Measurements from ENCODE around the gene ADAT2.

DNA sequence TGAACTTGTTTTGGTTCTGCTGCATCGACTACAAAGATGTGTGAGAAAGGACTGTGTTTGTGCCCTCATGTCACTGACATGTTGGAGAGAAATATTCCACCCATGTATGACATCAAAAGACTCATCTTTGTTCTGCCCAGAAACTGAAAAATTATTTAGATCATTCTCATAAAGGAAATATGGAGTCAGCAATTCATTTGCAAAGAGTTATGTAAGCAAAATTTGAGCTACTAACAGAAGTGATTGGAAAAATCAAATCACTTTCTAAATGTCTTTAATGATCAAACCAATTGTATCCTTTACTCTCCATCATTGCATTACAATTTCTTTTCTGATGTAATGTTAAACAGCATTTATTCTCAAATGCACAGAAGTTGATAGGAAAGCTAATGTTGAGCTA is 19.3 kb downstream of the ADAT2 start:
- TF ChIP-seq ARNTL (CRISPR knock-in tag; IDR thresholded peaks at IDR 0.05; ENCODE audit: borderline replicate concordance, low read depth) (no peak), ZFP3 (CRISPR knock-in tag; IDR thresholded peaks at IDR 0.05) (no peak), TOX (CRISPR knock-in tag; IDR thresholded peaks at IDR 0.05; ENCODE audit: borderline replicate concordance) (no peak), BACH2 (CRISPR knock-in tag; IDR thresholded peaks at IDR 0.05; ENCODE audit: borderline replicate concordance) (no peak), TSHZ2 (CRISPR knock-in tag; IDR thresholded peaks at IDR 0.05) (no peak), ZFP30 (CRISPR knock-in tag; IDR thresholded peaks at IDR 0.05) (no peak)
- TF ChIP-seq, protein P1, sequence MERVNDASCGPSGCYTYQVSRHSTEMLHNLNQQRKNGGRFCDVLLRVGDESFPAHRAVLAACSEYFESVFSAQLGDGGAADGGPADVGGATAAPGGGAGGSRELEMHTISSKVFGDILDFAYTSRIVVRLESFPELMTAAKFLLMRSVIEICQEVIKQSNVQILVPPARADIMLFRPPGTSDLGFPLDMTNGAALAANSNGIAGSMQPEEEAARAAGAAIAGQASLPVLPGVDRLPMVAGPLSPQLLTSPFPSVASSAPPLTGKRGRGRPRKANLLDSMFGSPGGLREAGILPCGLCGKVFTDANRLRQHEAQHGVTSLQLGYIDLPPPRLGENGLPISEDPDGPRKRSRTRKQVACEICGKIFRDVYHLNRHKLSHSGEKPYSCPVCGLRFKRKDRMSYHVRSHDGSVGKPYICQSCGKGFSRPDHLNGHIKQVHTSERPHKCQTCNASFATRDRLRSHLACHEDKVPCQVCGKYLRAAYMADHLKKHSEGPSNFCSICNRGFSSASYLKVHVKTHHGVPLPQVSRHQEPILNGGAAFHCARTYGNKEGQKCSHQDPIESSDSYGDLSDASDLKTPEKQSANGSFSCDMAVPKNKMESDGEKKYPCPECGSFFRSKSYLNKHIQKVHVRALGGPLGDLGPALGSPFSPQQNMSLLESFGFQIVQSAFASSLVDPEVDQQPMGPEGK (CRISPR knock-in tag; IDR thresholded peaks at IDR 0.05; ENCODE audit: borderline replicate concordance): no peak
- TF ChIP-seq, protein P2, sequence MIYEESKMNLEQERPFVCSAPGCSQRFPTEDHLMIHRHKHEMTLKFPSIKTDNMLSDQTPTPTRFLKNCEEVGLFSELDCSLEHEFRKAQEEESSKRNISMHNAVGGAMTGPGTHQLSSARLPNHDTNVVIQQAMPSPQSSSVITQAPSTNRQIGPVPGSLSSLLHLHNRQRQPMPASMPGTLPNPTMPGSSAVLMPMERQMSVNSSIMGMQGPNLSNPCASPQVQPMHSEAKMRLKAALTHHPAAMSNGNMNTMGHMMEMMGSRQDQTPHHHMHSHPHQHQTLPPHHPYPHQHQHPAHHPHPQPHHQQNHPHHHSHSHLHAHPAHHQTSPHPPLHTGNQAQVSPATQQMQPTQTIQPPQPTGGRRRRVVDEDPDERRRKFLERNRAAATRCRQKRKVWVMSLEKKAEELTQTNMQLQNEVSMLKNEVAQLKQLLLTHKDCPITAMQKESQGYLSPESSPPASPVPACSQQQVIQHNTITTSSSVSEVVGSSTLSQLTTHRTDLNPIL (CRISPR knock-in tag; IDR thresholded peaks at IDR 0.05; ENCODE audit: low read depth): no peak
